ENCODE measurements around the gene TRPM3.

Gene TRPM3

GRCh38 chr9:71098801-71099200, 22.6 kb downstream of the TRPM3 start:
- TF ChIP-seq ZFP41 (tag by site-specific recombination; IDR thresholded peaks at IDR 0.05; ENCODE audit: borderline replicate concordance) (no peak), ZNF266 (tag by site-specific recombination; IDR thresholded peaks at IDR 0.05; ENCODE audit: low read depth) (no peak), ZBTB20 (tag by site-specific recombination; IDR thresholded peaks at IDR 0.05) (no peak), ZNF174 (tag by site-specific recombination; IDR thresholded peaks at IDR 0.05) (no peak), GFI1B (tag by site-specific recombination; IDR thresholded peaks at IDR 0.05) (no peak), ZNF274 (IDR thresholded peaks at IDR 0.05; ENCODE audit: low read length) (no peak), ZNF274 (tag by site-specific recombination; IDR thresholded peaks at IDR 0.05; ENCODE audit: borderline replicate concordance) (no peak), ZNF202 (tag by site-specific recombination; IDR thresholded peaks at IDR 0.05; ENCODE audit: borderline replicate concordance) (no peak), RBAK (tag by site-specific recombination; IDR thresholded peaks at IDR 0.05) (no peak), ZBTB8A (tag by site-specific recombination; IDR thresholded peaks at IDR 0.05) (no peak), IKZF3 (tag by site-specific recombination; IDR thresholded peaks at IDR 0.05) (no peak), ZNF239 (tag by site-specific recombination; IDR thresholded peaks at IDR 0.05) (no peak)
- TF ChIP-seq, protein P1, sequence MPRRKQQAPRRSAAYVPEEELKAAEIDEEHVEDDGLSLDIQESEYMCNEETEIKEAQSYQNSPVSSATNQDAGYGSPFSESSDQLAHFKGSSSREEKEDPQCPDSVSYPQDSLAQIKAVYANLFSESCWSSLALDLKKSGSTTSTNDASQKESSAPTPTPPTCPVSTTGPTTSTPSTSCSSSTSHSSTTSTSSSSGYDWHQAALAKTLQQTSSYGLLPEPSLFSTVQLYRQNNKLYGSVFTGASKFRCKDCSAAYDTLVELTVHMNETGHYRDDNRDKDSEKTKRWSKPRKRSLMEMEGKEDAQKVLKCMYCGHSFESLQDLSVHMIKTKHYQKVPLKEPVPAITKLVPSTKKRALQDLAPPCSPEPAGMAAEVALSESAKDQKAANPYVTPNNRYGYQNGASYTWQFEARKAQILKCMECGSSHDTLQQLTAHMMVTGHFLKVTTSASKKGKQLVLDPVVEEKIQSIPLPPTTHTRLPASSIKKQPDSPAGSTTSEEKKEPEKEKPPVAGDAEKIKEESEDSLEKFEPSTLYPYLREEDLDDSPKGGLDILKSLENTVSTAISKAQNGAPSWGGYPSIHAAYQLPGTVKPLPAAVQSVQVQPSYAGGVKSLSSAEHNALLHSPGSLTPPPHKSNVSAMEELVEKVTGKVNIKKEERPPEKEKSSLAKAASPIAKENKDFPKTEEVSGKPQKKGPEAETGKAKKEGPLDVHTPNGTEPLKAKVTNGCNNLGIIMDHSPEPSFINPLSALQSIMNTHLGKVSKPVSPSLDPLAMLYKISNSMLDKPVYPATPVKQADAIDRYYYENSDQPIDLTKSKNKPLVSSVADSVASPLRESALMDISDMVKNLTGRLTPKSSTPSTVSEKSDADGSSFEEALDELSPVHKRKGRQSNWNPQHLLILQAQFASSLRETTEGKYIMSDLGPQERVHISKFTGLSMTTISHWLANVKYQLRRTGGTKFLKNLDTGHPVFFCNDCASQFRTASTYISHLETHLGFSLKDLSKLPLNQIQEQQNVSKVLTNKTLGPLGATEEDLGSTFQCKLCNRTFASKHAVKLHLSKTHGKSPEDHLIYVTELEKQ (tag by site-specific recombination; IDR thresholded peaks at IDR 0.05; ENCODE audit: borderline replicate concordance): no peak
- Histone ChIP-seq H3K4me3 (ENCODE audit: low read depth, low read length) (no peak overlapping the region), H3K36me3 (ENCODE audit: control insufficient read depth in 2 of 2, insufficient read depth in 1 of 2, low read length in 2 of 2) (no peaks in the 10 kb centered on the region), H3K9me3 (ENCODE audit: control insufficient read depth, insufficient read depth, low read depth, low read length) (no peaks in the 10 kb centered on the region), H3K27ac (ENCODE audit: extremely low read depth, low read depth, low read length) (no peak overlapping the region), H3K4me1 (ENCODE audit: control insufficient read depth, insufficient read depth, low read length) (no peaks in the 10 kb centered on the region)
- ChIA-PET CTCF (no interaction called here), POLR2A (no interaction called here)

GRCh38 chr9:71097671-71098070, 23.8 kb downstream of the TRPM3 start:
- TF ChIP-seq ZNF157 (tag by site-specific recombination; IDR thresholded peaks at IDR 0.05) (no peak), BCL11A (tag by site-specific recombination; IDR thresholded peaks at IDR 0.05; ENCODE audit: low read depth) (no peak), ZNF629 (tag by site-specific recombination; IDR thresholded peaks at IDR 0.05) (no peak), ZNF501 (tag by site-specific recombination; IDR thresholded peaks at IDR 0.05) (no peak), KLF7 (tag by site-specific recombination; IDR thresholded peaks at IDR 0.05; ENCODE audit: borderline replicate concordance) (no peak), ZNF266 (tag by site-specific recombination; IDR thresholded peaks at IDR 0.05; ENCODE audit: low read depth) (no peak), ZSCAN30 (tag by site-specific recombination; IDR thresholded peaks at IDR 0.05) (no peak), PRDM10 (tag by site-specific recombination; IDR thresholded peaks at IDR 0.05) (no peak), REST (tag by site-specific recombination; IDR thresholded peaks at IDR 0.05) (no peak)
- TF ChIP-seq, protein P2, sequence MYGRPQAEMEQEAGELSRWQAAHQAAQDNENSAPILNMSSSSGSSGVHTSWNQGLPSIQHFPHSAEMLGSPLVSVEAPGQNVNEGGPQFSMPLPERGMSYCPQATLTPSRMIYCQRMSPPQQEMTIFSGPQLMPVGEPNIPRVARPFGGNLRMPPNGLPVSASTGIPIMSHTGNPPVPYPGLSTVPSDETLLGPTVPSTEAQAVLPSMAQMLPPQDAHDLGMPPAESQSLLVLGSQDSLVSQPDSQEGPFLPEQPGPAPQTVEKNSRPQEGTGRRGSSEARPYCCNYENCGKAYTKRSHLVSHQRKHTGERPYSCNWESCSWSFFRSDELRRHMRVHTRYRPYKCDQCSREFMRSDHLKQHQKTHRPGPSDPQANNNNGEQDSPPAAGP (tag by site-specific recombination; IDR thresholded peaks at IDR 0.05): no peak
- H3K9me3 ChIP-seq (ENCODE audit: control insufficient read depth, insufficient read depth, low read depth, low read length): no peaks in the 10 kb centered on the region
- H3K36me3 ChIP-seq (ENCODE audit: control insufficient read depth in 2 of 2, insufficient read depth in 1 of 2, low read length in 2 of 2): no peaks in the 10 kb centered on the region
- ChIA-PET POLR2A (no interaction called here), CTCF (no interaction called here)
- no peaks in the 10 kb centered on the region for H3K4me1 ChIP-seq (ENCODE audit: control insufficient read depth, insufficient read depth, low read length)
- no peak overlapping the region for H3K4me3 ChIP-seq (ENCODE audit: low read depth, low read length)
- H3K27ac ChIP-seq (ENCODE audit: extremely low read depth, low read depth, low read length): no peak overlapping the region
